ENCODE results near the gene KCTD1.

DNA sequence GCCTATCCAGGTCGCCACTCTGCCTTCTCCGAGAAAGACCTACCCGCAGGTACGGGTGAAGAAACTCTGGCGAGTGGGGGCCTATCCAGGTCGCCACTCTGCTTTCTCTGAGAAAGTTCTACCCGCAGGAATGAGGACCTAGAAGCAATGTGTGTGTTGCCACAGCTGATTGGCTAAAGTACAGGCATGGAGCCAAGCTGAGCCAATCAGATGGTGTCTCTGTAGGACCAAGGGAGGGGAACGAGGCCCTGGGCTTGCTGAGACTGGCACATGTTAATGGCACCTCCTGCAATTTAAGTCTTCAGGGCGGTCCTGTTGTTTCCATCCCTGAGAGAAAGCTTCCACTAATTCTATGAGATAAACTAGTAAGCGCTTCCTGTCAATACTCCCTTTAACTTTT, 82.3 kb downstream of the KCTD1 start:
- TF ChIP-seq, protein P1, sequence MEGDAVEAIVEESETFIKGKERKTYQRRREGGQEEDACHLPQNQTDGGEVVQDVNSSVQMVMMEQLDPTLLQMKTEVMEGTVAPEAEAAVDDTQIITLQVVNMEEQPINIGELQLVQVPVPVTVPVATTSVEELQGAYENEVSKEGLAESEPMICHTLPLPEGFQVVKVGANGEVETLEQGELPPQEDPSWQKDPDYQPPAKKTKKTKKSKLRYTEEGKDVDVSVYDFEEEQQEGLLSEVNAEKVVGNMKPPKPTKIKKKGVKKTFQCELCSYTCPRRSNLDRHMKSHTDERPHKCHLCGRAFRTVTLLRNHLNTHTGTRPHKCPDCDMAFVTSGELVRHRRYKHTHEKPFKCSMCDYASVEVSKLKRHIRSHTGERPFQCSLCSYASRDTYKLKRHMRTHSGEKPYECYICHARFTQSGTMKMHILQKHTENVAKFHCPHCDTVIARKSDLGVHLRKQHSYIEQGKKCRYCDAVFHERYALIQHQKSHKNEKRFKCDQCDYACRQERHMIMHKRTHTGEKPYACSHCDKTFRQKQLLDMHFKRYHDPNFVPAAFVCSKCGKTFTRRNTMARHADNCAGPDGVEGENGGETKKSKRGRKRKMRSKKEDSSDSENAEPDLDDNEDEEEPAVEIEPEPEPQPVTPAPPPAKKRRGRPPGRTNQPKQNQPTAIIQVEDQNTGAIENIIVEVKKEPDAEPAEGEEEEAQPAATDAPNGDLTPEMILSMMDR (IDR thresholded peaks at IDR 0.05) = no peak
- TF ChIP-seq EP300 (IDR thresholded peaks at IDR 0.05) (no peak), POLR2A (IDR thresholded peaks at IDR 0.05) (no peak)

Measured in ovary (tissue), 3 donors.